SK-MEL-5 (cell line): Measurements from ENCODE around the gene COL28A1. TPM values are rescaled to one million over a fixed set of nuclear protein-coding genes. Genes with fewer than 3 reads are reported as not detected.
A peak's percentile ranks its signal among the peaks of the same experiment; 100 is the strongest.

ENCODE experiments used
- DNase-seq: peaks from one replicate; pipeline ENCODE4 v3.0.0-alpha.2; 2016; ENCODE audit warnings: low read depth, low spot score
- in situ Hi-C: cut with HindIII; loops from 2 replicates; pipeline ENCODE4 v1.10.0; 2016; ENCODE audit warnings: low sequenced_read_pairs, high pct_unique_total_duplicates, low pct_unique_long_range_greater_than_20kb
- total RNA-seq: library from RNA; depleted of rRNA; stranded (reverse); fragments of >200 nt; shearing (Covaris generic); gene quantifications from 2 replicates; pipeline ENCODE4 v1.2.3, GENCODE V29; 2014

COL28A1 gene
- total RNA-seq, 1 experiment from 2014 or later: 0.26 TPM

DNA sequence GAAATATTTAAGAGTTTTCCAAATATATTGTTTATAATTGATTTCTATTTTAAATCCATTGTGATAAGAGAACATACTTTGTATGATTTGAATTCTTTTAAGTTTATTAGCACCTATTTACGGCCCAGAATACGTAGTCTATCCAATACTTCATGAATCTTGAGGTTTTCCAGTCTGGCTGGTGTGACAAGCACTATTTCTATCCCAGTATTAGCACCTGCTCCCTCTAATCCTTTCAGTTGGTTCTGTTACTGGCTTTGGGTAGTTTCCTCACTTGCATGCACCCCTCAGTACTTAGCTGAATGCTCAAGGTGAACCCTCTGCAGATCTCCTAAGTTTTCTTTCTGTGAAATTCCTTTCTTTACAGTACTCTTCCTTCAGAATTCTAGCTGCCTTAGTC is 186.5 kb downstream of the COL28A1 start:
- DNase-seq: no peak
- in situ Hi-C loops: no loop called here

DNA sequence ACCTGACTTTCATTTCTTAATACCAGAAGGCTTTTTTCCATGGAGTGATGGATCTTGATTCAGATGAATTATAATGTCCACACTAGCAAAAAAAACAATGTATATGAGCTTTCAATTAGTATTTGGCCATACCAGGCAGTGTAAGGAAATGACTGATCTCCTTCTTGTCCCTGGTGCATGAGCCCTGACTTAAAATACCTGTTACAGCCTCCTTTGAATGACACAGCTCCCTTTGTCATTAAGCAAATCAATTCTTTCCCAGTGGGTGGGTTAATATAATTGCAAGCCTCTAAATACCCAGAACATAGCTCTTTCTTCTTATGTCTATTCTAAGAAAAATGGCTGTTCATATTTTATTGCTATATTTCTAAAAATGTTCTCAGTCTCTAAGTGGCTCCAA is 188.6 kb downstream of the COL28A1 start:
- in situ Hi-C loops: no loop called here
- DNase-seq: no peak

DNA sequence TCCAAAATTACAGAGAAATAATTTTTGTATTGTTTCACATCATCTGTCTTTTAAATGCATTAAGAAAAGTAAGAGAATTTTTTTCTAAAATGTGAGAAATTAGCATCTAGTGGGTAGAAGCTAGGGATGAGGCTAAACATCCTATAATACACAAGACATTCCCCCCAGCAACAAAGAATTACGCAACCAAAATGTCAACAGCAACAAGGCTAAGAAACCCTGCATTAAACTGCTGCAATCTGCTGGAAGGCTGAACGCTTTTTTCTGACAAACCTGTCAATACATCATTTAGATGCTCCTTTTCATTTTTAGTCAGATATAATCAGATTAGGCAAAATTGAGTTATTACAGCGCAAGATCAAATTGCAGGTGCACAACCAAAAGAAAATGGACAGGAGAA is 191.1 kb downstream of the COL28A1 start:
- in situ Hi-C loops: no loop called here
- DNase-seq: no peak

DNA sequence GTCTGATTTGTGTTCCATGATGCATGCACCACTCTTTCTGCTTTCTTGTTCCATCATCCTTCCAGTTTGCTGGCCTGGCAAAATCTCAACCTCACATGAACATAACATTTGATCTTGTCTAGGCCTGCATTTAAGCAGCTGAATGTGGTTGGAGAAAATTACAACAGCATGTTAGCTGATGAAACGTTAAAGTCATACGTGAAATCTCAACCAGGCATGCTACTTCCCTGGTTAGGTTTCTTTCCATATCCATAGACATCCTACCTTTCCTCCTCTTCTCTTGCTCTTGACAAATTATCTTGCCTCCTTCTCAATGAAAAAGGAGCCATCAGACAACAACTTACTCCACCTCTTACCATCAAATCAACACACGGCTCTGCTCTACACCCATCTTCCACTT is 199.8 kb downstream of the COL28A1 start:
- in situ Hi-C loops: no loop called here
- no peak for DNase-seq

DNA sequence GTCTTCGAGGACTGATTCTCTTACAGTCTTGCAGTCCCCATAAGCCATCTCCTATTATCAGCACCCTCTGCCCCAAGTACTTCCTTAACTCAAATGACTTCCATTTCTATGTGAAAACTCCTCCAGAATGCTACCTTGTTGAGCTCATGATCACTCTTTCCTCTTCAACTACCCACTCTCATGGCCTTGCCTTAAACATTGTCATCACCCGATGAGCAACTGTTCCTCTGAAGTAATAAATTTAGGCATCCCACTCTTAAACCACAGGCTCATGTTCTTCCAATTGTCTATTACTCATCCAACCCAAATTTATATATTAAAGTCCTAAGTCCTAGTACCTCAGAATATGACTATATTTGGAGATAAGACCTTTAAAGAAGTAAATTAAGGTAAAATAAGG is 200.5 kb downstream of the COL28A1 start:
- in situ Hi-C loops: no loop called here
- no peak for DNase-seq

DNA sequence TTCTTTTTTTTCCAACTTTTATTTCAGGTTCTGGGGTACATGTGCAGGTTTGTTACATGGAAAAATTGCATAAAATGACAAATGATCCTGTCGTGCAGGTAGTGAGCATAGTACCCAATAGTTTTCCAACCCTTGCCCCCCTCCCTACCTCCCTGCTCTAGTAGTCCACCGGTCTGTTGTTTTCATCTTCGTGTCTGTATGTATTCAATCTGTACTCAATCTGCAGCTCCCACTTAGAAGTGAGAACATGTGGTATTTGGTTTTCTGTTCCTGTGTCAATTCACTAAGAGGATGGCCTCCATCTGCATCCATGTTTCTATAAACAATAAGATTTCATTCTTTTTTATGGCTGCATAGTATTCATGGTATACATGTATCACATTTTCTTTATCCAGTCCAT is 202.1 kb downstream of the COL28A1 start:
- in situ Hi-C loops: no loop called here

DNA sequence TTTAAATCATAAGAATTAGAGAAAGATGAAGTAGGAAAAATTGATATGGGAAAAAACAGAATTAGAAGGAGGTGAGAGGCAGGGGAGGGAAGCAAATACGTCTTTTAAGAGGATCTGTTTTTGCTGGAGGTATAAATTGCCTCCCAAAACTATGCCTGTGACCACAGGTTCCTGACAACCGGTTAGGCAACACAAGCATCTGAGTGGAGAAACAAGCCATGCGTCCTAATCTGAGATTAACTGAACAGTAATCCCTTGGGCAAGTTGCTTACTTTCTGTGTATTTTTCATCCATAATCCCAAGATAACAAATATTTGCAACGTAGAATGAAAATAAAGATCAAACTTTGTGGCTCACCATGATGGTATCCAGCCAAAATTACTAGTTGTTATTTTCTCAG is 204.2 kb downstream of the COL28A1 start:
- in situ Hi-C loops: no loop called here

More for the DNA sequence above, 202.1 kb downstream of the COL28A1 start:
- no peak for DNase-seq

DNA sequence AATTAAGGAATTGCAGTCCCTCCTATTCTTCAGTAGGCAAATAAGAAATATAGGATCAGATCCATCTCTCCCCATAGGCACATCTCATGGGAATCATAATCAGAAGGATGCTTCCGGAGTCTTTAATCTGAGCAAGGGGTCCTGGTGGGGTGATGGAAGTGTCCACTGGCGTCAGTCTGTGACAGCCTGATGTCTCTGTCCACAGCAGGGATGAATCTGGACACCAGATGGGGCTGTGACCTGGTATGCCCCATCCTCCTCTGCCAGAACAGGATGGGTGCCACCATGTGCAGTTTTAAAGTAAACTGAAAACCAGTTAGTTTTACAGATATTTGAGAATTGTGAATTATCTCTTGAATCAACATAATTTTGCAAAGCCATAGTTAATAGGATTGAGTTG is 204.7 kb downstream of the COL28A1 start:
- in situ Hi-C loops: no loop called here
- DNase-seq: peak; percentile 40

More for the DNA sequence above, 204.2 kb downstream of the COL28A1 start:
- DNase-seq: no peak

DNA sequence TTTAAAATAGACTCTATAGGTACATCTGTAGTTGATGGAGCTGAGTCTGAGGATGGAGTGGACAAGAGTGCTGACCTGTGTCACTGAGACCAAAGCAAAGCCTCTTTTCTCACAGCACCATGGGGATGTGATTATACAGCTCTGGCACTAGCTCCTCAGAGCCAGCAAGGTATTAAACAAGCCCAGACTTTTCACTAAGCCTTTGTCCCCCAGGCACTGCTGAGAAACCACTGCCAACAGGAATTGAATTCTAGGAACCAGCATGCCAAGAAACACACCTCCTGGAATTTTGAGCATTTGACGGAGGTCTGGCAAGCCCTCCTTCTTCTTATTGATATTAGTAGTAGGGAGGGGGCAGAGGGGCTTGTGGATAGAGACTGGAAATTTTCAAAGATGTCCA is 206.3 kb downstream of the COL28A1 start:
- DNase-seq: no peak
- in situ Hi-C loops: no loop called here

DNA sequence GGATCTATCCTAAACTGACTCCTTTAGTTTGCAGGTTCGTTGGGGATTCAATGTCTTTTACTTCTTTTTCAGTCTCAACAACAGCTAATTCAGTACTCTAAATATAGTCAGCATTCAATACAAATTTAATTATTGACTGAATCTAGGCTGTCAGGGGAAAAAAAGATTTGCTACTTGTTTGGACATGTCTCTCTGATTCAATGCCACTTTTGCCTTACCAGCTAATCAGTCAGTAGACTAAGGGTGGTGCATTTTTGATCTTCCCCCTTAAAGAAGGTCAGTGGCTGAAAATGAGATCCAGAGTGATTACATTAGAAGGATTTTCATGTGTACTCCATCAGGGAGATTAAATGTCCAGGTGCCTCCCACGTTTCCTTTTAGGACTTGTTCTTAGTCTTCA is 208.2 kb downstream of the COL28A1 start:
- in situ Hi-C loops: no loop called here
- DNase-seq: no peak

DNA sequence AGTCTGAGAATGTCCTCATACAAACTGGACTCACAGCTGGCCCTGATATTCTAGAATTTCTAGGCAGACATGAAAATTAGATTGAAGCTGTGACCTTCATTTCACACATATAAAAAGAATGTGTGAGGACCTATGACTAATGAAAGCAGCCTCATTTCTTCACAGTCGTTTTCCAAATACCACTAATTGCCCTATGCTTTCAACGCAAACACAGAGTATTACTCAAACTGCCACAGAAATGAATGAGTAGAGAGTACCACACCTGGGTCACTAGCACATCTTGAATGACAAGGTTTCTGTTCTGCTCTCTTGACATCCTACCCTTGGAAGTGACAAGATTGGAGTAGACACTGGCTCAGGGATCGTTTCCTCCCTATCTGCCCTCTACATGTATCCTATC is 211.0 kb downstream of the COL28A1 start:
- DNase-seq: no peak
- in situ Hi-C loops: no loop called here

DNA sequence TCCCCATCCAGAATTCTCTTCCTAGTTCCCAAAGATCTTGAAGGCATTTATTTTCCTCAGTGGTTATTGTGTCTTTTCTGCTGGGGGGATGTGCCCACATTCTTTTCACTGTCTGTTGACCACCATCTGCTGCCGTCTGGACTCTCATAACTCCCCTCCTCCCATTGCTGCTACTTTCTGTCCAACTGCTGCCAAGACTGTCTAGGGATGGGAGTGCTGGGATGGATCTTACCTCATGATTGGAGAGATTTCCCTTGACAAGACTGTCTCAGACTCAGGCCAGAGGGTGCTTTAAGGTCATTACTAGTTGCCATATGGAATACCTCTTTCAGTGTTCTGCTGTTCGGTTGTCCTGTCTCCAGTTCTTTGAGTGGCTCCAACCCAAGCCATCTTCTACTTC is 211.8 kb downstream of the COL28A1 start:
- in situ Hi-C loops: no loop called here
- no peak for DNase-seq

DNA sequence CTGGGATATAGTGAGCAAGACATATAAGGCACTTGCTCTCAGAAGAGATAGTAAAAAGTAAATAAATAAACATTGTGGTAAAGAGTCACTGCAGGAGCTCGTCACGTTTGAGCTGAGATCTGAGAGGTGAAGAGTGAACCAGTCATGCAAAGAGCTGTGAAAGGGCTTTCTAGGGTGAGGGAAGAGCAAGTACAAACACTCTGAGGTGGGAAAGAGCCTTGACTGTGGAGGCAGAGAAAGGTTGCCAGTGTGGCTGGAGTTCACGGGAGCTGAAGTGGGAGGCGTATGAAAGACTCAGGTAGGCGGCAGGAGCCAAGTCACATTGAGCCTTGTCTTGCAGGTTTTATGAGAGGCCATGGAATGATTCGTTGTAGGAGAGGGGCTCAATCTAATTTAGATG is 212.3 kb downstream of the COL28A1 start:
- in situ Hi-C loops: no loop called here
- DNase-seq: no peak

DNA sequence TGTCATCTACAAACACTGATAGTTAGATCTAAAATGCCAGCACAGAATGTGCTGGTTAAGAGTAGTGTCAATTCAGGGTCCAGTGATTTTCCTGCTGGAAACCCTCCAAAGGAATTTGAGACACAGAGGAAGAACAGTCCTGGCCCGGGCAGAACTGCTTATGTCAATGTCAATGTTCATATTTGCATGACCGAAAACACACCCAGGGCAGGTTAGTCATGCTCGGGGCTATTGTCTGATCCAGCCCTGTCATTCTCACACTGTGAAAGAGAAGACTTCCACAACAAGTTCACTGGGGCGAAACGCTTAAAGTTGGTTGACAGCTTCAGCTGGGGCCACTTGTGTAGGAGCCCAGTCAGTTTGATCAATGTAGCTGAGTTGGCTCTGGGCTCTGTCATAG is 214.0 kb downstream of the COL28A1 start:
- in situ Hi-C loops: no loop called here
- DNase-seq: no peak

DNA sequence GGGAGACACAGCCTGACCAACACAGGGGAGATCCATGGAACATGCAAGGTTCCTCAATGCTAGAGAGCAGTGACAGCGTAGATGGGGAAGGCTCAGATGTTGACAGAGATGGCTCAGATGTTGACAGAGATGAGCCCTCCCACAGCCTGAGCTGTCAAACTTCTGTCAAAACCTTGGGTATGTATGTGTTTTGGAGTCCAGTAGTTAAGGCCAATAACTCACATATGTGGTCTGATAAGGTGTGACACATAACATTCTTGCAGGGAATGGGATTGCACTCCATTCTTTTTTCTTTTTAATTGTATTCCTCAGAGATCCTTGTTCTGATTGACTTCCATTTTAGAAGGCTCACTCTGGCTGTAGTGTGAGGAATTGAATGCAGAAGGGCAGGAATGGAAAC is 217.1 kb downstream of the COL28A1 start:
- in situ Hi-C loops: no loop called here
- DNase-seq: no peak

DNA sequence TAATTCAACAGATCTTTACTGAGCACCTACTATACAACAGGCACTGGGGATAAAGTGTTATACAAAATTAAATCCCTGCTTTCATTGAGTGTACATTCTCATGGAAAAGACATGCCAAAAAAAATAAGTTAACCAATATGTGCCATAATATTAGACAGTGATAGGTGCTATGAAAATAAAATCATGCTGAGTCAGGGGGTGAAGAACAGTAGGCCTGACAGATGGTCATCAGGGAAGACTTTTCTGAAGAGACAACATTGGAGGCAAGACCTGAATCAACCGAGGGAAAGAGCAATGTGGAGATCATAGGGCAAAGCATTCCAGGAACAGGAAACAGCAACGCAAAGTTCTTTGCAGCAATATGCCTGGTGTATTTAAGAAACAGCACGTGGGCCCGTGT is 217.8 kb downstream of the COL28A1 start:
- DNase-seq: no peak
- in situ Hi-C loops: no loop called here

DNA sequence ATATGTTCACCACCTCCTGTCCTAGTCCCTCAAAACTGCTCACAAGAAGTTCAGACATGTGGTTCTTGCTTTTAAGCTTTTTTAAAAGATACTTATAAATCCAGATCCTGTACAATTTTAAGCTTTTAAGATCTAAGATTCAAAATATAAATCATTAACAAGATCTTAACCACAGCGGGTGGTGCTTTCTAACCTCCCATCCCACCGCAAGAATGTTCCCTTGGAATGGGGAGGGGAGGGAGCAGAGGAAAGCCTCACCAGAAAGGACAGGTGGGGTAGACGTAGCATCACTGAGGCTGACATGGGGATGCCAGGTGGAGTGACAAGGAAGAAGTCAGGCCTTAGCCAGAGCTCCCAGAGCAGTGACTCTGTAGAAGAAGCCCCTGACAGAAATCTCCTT is 219.8 kb downstream of the COL28A1 start:
- DNase-seq: no peak
- in situ Hi-C loops: no loop called here

DNA sequence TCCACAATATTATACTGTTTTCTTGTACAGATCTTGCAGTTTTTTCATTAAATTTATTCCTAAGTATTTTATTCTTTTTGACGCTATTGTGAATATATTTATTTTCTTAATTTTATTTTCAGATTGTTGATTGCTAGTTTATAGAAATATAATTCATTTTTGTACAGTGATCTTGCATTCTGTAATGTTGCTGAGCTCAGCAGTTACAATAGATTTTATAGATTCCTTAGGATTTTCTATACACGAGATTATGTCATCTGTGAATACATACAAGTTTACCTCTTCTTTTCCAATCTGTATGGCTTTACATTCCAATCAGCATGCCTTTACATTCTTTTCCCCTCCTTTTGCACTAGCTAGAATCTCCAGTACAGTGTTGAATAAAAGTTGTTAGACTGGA is 223.3 kb downstream of the COL28A1 start:
- in situ Hi-C loops: no loop called here
- no peak for DNase-seq

DNA sequence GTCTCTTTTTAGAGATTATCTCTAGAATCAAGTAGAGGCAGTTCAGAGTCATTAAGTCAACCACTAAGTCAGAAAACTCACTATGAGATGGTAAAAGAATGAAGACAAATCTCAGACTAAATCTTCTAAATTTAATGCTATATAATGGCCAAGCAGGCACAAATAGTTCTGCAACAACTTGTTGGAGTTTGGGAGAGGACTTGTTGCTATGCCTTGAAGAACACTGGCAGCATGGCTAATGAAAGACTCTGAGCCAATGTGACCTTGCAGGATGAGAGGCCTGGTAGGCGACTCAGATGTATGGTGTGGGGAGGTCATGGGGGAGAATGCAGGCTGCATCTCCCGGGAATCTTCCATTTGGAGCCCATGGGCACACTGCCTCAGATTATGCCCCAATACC is 224.7 kb downstream of the COL28A1 start:
- in situ Hi-C loops: no loop called here
- no peak for DNase-seq

DNA sequence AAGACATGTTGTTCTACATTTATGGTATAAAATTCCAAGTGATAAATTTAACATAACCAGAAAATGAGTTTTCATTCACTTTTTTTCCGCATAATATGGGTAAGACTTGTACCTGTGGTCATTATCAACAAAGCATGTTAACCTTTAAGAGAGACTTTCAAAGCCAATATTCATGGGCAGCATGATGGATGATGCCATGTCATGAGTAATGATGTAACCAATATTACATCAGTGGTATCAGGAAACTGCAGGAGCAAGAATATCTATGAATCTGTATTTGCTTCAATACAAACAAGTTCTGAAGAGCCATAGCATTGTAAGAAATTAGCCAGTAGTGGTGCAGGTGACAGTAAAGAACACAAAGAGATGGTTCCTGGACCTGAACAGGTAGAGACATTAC is 226.5 kb downstream of the COL28A1 start:
- in situ Hi-C loops: no loop called here
- DNase-seq: no peak
